Stimulated activated CD8-positive, alpha-beta memory T cell treated with anti-CD3 and anti-CD28 coated beads, Interleukin-15, amount 100 ng/mL, for 4 hours (primary cell): ENCODE data around the gene ANKRD62.
"Not testable (repeated sequence)": the region's sequence is repeated elsewhere in the genome, so short reads cannot be mapped to it uniquely, and the experiment has no call there.

Source experiments
- DNase-seq, 2 donors: peaks; one replicate each; pipeline ENCODE4 v3.0.0-alpha.2; 2020; ENCODE audit warnings: low read depth in 2 of 2

The ANKRD62 gene

DNA sequence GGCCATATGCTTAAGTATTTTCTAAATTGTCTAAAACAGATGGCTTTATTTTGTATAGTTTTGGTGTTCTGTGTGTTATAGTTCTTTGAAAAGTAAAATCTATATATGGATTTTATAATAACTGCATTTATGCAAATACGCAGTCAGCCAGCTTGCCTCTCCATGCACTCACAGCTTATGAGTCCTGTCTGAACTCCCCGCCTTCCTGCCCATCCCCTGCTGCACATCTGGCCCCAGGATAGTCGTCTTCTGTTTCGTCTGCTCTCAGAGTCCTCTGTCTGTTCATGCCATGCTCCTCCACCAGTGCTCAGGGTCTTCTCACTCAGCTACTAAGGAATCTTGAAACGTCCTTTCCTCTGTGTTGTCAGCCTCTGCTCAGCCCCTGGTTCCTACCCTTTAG is 28.2 kb upstream of the ANKRD62 start:
- DNase-seq = no peak

DNA sequence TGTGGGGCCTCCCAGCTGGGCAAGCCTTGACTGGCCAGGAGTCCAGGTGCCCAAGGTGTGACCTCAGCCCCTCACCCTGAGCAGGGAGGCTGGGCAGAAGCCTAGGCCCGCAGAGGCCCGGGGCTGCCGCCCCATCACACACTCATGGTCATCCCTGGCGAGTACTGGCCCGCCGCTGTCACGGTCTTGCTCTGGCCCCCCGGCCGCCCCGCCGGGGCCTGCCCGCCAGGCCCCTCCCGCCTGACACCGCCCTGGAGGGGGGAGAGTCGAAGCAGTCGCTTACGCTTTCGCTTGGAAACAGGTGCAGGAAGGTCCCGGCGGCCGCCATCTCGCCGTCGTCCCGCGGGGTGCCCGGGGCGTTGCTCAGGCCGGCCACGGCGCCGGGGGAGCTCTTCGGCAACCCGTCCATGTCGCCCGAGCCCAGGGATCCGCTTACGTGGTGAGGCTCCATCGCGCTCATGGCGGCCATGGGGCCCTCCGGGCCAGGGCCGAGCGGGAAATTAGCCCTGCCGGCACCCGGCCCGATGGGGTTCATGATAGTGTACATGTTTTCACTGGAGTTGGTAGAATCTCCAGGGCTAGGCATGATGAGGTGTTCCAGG is 26.6 kb upstream of the ANKRD62 start:
- DNase-seq = no peak

DNA sequence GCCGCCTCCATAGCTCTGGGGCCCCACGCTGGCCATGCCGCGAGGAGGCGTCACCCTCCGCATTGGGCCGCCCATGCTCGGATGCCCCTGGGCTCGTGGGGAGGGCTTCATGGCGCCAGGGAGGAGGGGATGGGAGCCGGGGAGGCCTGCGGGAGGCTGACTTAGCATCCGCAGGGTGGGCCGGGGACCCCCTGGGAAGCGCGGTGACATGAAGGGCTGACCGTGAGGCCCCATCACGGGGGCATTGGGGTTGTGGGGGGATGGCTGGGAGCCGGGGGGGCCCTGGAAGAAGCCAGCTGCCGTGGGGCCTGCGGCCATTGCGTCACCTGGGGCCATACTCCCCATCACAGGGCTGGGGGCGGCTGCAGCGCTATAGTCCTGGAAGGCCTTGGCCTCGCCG is 26.0 kb upstream of the ANKRD62 start:
- DNase-seq = no peak

DNA sequence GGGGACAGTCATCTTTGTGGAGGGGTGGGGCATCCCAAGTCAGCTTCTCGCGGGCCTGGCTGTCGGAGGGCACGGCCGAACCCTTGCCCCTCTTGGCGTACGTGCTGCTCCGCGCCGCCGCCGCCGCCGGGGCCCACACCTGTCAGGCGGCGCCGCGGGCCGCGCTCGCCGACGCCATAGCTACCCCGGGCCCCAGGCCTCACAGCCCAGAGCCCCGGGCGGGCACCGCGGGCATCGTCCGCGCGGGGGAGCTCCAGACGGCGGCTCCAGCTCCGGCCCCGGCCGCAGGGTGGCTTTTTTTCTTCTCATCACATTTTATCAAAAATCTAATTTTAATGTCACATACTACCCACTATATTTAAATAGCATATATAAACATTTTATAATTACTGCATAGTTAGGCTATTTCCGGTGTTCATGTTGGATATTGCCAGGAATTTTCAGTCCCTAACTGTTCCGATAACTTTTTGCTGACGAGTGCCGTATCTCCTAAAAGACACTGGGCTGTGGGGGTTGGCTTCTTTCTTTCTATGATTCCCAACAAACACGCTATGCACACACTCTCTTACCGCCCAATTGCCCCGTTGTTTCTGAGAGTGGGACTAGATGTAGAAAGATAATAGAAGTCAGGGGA is 25.2 kb upstream of the ANKRD62 start:
- DNase-seq = not testable (repeated sequence)

DNA sequence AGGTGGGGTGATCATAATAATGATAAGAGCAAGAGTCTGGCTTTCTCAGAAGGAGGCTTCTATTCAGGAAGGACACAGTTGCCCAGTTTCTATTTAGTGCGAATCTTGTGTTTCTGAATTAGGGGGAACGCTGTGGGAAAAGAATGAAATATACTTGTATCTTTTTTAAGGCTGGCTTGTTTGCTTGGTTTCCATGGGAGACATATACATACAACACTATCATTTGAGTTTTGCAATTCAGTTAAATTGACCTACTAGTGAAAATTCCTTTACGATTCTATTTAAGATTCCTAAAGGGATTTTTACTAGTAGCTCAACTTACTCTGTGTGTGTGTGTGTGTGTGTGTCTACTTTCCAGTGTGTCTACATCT is 24.7 kb upstream of the ANKRD62 start:
- DNase-seq = no peak

DNA sequence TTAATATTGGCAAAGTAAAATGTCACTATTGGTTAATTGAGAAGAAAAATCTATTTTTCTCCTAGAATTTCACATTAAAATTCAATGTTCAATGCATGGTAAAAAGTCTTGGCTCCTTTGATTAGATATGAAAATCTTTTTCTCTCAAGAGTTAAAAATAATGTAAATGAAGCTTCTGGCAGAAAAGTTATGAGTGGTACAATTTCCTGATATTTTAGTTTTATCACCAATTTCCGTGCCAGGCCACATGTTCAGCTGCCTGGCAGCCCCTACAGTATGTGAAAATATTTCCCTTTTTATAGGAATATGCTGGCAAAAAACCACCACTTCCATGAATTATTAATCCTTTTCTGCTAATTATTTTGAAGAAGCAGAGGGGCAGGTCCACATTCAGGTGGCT is 22.6 kb upstream of the ANKRD62 start:
- not testable (repeated sequence) for DNase-seq

DNA sequence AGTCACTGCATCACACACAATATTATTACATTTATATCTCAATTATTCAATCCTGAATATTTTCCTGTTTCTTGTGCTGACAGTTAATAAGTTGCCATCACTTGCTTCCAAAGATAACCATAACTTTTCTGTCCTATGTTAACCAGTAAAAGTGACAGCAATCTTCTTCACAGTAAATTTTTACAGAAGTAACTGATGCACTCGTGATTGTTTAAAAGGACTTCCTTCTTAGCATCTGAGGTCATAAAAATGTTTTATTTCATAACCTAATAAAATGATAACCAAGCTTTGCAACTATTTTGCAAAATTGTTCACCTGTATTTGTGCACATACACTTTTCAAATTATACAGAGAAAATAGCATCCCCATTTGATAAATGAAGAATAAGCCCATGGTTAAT is 20.6 kb upstream of the ANKRD62 start:
- DNase-seq = no peak

DNA sequence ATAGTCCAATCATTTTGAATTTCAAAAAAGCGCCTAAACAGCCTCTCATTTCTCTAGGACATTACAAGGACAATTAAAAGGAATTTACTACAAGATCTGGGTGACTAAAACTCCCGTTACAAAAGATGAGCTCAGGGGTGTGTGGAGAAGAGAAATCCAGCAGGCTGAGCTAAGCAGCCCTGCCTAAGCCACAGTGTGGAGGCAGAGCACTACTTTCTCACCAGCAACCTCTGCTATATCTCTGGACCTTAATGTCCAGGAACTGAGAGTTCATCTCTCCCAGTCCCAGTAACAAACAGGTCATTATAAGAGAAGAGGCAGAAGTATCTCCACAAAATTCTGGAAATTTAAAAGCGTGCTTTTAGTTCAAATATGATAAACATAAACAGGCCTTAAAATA is 18.9 kb upstream of the ANKRD62 start:
- no peak for DNase-seq

DNA sequence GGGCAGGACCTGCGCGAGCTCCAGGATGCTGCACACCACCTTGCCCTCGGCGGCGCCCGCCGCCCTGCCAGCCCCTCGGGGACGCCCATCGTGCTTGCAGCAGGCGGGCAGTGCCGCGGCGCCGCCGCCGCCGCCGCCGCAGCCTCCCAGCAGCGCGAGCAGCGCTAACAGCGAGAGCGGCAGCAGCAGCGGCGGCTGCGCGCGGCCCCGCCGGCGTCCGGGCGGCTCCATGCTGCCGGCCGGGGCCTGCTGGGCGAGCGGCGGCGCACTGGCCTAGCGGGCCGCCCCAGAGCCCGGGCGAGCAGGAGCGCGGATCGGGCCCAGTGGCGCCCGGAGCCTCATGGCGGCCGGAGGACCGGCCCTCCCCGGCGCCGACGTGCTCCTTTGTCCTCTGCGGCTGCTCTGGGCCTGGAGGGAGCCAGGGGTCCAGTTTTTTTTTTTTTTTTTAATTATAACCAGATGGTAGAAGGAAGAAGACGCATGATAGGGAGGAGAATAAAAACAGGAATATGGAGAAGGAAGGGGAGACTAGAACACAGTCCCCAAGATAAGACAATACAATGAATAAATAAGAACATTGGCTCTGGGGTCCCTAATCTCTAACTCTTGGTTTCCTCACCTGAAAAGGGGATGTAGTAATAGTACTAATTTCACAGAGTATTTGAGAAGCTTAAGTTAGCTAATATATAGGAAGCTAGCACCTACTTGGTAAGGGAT is 17.1 kb upstream of the ANKRD62 start:
- no peak for DNase-seq

DNA sequence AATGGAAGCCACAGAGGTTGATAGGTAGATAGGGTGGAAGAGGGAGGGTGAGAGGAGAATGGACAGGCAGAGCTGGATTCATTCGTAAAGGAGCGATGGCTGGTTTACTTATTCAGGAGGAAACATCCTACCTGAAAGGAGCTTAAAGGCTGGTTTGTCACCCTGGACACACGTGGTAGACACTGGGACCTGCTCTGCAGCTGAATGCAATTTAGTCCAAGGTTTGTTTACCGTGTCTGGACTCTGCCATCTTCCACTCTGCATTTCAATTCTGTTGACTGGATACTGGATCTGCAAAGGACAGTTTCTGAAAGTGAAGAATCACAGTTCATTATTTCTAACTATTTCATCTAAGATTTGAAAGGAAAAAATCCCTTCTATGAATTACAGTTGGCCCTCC is 15.6 kb upstream of the ANKRD62 start:
- not testable (repeated sequence) for DNase-seq

DNA sequence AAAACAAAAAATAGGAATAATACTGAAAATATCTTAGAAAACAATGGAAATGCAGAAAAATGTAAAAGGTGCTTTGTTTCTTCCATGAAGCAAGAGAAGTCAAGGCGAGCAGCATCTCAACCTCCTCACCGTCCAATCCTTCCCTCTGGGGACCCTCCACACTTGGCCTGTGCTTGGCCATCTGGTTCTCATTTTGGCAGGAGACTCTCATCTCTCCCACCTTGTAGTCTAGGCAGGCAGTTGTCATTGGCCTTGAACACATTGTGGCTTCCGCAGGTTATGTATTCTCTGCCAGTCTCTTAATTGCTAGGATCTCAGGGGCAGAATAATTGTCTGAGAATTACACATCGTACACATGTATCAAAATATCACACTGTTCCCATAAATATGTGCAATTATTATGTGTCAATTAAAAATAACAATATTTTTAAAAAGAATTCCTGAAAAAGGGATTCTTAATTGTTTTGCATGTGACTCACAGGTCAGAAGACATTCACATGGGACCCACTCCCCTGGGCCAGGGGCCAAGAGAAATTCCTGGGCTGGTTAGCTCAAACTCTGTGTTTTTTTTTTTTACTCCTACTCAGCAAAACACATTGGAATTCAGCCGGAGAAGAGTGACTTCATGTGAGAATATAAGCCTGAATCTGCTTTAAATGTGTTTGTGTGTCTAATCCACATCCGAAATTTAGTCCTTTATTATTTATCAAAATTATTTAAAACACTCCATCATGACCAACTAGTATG is 14.0 kb upstream of the ANKRD62 start:
- DNase-seq = no peak

DNA sequence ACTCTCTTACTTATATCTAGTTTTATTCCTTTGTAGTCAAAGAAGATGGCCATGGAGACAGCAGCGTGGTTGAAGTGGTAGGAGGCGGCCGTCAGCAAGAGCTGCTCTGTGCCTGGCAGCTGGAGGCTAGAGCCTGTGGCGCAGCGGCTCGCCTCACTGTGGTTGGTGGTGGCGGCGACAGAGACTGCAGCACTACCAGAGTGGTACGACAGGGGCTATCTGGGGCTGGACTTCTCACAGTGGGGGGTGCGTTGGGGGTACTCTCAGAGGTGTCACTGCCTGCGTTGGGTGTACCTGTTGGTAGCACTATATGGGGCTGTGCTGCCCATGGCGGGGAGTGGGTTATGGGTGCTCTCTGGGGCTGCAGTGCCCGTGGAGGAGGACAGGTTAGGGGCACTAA is 8.5 kb upstream of the ANKRD62 start:
- DNase-seq = no peak

DNA sequence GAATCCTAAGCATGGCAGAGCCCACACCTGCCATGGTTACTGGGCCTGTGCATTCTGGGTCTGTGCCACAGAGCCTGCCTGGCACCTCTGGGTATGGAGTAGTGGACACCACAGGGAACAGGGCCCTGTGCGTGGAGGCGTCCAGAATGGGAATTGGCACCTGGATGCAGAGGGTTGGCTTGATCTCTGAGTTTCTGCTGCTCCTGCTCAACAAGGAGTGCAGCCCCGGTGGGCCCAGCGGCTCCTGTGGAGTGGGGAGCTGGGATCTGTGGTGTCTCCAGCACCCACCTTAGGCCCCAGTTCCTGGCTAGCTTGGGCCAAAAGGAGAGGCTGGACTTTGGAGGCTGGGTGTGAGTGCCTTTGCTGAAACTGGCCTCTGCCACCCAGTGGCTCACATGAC is 7.9 kb upstream of the ANKRD62 start:
- DNase-seq = no peak

DNA sequence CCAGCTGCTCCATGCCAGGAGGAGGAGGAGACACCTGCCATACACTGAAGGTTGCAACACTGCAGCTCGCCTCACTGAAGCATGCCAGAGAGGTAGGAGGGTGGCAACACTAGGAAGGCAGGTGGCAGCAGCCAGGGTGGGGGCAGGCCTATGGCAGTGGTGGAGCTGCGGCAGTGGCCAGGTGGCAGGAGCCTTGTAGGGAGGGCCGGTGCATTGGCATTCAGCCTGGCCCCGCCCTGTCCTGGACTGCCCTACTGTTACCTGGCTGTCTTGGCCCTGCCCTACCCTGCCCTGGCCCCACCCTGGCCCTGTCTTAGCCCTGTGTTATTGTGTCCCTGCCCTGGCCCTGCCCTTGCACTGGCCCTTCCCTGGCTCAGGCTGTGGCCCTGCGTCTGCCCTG is 7.4 kb upstream of the ANKRD62 start:
- no peak for DNase-seq

DNA sequence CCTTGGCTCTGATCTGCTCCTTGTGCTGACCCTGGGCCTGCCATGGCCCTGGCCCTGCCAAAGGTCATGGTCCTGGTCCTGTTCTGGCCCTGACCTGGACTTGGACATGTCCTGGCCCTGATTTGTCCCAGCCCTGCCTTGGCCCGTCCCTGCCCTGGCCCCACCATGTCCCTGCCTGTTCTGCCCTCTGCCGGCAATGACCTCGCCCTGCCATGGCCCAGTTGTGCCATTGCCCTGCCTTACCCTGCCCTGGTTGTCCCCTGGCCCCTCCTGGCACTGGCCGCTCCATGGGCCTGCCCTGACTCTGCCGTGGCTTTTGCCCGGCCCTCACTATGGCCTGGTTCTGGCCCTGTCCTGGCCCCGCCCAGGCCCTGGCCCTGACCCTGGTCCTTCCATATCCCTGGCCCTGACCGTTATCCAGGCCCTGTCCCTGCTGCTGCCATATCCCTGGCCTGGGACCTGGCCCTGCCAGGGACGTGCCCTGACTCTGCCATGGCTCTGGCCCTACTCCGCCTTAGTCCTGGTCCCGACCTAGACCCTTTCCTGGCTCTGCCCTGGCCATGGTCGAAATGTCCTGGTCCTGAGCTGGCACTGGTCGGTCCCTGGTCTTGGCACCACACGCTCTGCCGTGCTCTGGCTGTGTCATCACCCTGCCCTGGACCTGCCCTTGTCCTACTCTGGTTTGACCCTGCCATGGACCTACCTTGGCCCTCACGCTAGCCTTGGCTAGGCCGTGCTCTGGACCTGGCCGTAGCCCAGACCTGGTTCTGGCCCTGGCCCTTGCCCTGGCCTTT is 6.8 kb upstream of the ANKRD62 start:
- no peak for DNase-seq

DNA sequence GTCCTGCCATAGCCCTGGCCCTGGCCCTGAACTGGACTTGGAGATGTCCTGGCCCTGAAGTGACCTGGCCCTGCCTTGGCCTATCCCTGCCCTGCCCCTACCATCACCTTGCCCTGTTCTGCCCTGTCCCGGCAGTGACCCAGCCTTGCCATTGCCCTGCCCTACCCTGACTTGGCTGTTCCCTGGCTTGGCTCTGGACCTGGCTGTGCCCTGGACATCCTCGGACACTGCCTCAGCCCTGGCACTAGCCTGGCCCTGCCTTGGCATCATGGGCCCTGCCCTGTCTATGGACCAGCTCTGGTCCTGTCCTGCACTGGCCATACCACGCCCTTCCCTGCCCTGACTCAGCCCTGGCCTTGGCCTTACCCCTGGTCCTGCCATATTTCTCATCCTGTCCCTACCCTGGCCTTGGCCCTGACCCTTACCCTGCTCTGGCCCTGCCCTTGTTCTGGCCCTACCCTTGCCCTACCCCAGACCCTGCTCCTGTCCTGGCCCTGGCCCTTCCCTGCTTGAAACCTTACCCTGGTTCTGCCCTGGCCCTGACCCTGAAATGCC is 6.1 kb upstream of the ANKRD62 start:
- no peak for DNase-seq

DNA sequence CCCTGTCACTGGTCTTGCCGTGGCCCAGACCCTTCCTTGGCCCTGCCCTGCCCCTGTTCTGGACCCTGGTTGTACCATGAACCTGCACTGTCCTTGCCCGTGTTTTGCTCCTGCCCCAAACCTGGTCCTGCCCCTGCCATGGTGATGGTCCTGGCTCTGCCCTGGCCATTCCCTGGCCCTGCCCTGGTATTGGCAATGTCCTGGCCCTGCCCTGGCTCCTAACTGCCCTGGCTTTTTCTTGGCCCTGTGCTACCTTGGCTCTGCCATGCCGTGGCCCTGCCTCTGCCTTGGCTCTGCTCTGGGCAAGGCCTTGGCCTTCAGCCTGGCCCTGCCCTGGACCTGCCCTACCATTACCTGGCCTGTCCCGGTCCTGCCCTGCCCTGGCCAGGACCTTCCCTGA is 5.5 kb upstream of the ANKRD62 start:
- DNase-seq = no peak

DNA sequence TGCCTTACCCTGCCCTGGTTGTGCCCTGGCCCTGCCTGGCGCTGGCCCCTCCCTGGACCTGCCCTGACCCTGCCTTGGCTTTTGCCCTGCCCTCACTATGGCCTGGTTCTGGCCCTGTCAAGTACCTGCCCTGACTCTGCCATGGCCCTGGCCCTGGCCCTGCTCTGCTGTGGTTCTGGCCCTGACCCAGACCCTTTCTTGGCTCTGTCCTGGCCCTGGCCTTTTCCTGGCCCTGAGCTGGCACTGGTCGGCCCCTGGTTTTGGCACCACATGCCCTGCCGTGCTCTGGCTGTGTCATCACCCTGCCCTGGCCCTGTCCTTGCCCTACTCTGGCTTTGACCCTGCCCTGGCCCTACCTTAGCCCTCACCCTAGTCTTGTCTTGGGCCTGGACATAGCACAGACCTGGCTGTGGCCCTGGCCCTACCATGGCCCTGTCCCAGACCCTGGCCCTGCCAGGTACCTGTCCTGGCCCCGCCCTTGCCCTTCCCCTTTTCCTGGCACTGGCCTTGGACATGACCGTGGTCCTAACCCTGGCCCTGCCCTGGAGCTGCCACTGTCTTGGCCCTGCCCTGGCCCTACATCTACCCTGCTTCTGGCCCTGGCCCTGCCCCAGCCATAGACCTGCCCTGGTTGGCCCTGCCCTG is 4.8 kb upstream of the ANKRD62 start:
- no peak for DNase-seq

DNA sequence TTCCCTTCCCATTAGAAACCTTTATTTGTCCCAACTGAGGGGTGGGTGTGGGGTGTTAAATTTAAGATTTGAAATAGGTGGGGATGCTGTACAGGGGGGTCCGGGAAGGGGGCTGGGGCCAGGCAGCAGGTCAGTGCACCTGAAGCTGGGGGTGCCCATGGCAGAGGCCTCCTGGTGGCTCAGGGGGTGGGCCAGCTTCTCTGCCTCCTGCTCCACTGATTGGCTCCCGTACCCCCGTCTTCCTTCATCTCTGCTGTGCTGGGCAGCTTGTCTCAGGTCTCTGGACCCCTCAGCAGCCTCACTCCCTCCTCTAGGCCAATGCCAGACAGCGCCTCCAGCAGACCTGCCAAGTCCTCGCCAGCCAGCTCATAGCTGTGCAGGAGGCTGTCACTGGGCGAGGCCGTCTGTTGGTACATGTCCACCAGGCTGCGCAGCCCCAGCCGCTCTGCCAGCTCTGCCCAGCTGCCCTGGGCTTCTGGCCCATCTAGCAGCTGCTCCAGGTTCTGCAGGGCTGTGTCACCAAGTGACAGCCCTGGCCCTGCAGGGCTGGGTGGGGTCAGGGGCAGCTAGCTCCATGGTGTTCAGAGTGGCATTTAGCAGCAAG is 2.0 kb upstream of the ANKRD62 start:
- DNase-seq = no peak

DNA sequence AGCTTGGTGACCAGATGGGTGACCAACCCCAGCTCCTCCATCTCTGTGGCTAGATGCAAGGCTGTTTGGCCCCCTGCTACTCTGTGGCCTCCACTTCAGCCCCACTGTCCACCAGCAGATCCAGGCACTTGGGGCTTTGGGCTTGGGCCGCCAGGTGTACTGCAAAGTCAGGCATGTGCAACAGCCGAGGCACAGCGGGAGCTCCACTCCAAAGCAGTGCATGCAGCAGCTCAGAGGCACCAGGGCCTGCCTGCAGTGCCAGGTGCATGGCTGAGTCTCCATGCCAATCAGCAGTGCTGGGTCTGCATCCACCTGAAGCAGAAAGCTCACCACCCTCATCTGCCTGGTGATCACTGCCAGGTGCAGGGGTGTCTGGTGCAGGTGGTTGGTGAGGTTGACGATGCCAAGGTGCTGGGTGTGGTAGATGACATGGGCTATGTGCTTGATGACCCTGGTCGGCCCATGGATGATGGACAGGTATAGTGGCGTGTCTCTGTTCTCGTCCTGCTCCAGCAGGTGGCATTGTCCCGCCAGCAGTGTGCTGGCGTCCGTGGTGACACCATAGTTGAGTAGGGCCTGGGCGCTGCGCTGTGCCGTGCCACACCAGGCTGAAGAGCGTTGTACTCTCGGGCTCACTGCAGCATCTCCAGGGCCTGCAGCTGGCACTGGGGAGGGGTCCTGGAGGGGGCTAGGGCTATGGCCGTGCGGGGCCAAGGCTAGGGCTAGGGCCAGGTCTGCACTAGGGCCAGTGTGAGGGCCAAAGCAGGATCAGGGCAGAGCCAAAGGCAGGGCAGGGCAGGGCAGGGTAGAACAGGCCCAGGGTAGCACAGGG is 1.0 kb upstream of the ANKRD62 start:
- no peak for DNase-seq
